SK-N-SH (cell line): ENCODE data around the gene DNMBP. TPM values are rescaled to one million over a fixed set of nuclear protein-coding genes. Genes with fewer than 3 reads are reported as not detected.

Source experiments
- CTCF ChIA-PET: fragments of 300-600, 350-600 bp; formaldehyde crosslinking; extraction: SDS; loops from one replicate; lab custom pipeline; 2021; lab: Yijun Ruan, JAX
- POLR2A ChIA-PET: fragments of 350-600 bp; sonication (Branson Sonifier 250); formaldehyde crosslinking; extraction: SDS; loops from one replicate; lab custom pipeline; 2020; ENCODE audit warnings: antibody characterized with exemption, inconsistent platforms; lab: Yijun Ruan, JAX
- DNase-seq: peaks from one replicate; pipeline ENCODE4 v3.0.0; 2012
- H2AFZ ChIP-seq: fragments of 200-600 bp; sonication (generic); 2 replicates; pipeline ENCODE4 v1.8.1; 2016; ENCODE audit warnings: antibody characterized with exemption, mild to moderate bottlenecking, low read depth
- H3F3A ChIP-seq: fragments of 200-600 bp; sonication (generic); replicated peaks from 2 replicates; pipeline ENCODE3; 2016; ENCODE audit warnings: antibody characterized with exemption, mild to moderate bottlenecking; ENCODE audit not compliant: insufficient read depth
- H3K27ac ChIP-seq, 2 experiments: fragments of 200-500 bp in 1 of 2; fragments of 200-600 bp in 1 of 2; sonication (Bioruptor generic) in 1 of 2; sonication (generic), shearing (Covaris generic) in 1 of 2; 2 replicates each; pipeline versions ENCODE4 v1.5.1 to v1.6.1; 2014 to 2016; ENCODE audit warnings: low read depth in 2 of 2, inconsistent platforms in 1 of 2, low read length in 1 of 2, mild to moderate bottlenecking in 1 of 2, mixed read lengths in 1 of 2
- H3K27me3 ChIP-seq: fragments of 200-600 bp; sonication (generic), shearing (Covaris generic); 2 replicates; pipeline ENCODE4 v1.6.1; 2016; ENCODE audit warnings: mixed run types; ENCODE audit not compliant: insufficient read depth
- H3K36me3 ChIP-seq, 2 experiments: fragments of 200-500 bp in 1 of 2; fragments of 200-600 bp in 1 of 2; sonication (Bioruptor generic) in 1 of 2; sonication (generic) in 1 of 2; replicated peaks in 1 of 2; 2 replicates each; pipeline versions ENCODE3 to v1.5.1; 2014 to 2016; ENCODE audit warnings: low read length in 1 of 2, mild to moderate bottlenecking in 1 of 2; ENCODE audit not compliant: insufficient read depth in 2 of 2, control insufficient read depth in 1 of 2
- H3K4me1 ChIP-seq, 2 experiments: fragments of 200-500 bp in 1 of 2; fragments of 200-600 bp in 1 of 2; sonication (Bioruptor generic) in 1 of 2; sonication (generic), shearing (Covaris generic) in 1 of 2; 2 replicates each; pipeline versions ENCODE4 v1.5.1 to v1.6.1; 2014 to 2016; ENCODE audit warnings: low read depth in 1 of 2, low read length in 1 of 2, mixed run types in 1 of 2; ENCODE audit not compliant: insufficient read depth in 2 of 2, control insufficient read depth in 1 of 2
- H3K4me2 ChIP-seq: fragments of 200-600 bp; sonication (generic), shearing (Covaris generic); 2 replicates; pipeline ENCODE4 v1.6.1; 2017; ENCODE audit warnings: mixed run types
- H3K4me3 ChIP-seq, 2 experiments: fragments of 200-500 bp in 1 of 2; fragments of 200-600 bp in 1 of 2; sonication (Bioruptor generic) in 1 of 2; sonication (generic), shearing (Covaris generic) in 1 of 2; 2 replicates each; pipeline versions ENCODE4 v1.5.1 to v1.8.1; 2014 to 2016; ENCODE audit warnings: low read depth in 2 of 2, inconsistent platforms in 1 of 2, low read length in 1 of 2, mild to moderate bottlenecking in 1 of 2, mixed read lengths in 1 of 2, moderate library complexity in 1 of 2
- H3K79me2 ChIP-seq: fragments of 200-600 bp; sonication (generic); 2 replicates; pipeline ENCODE4 v1.8.1; 2017; ENCODE audit warnings: mild to moderate bottlenecking; ENCODE audit not compliant: insufficient read depth
- H3K9ac ChIP-seq: fragments of 200-600 bp; sonication (generic); 2 replicates; pipeline ENCODE4 v1.6.1; 2017; ENCODE audit warnings: mixed run types
- H3K9me2 ChIP-seq: fragments of 200-600 bp; sonication (generic); 2 replicates; pipeline ENCODE4 v1.6.1; 2017; ENCODE audit warnings: mixed run types
- H3K9me3 ChIP-seq: fragments of 200-600 bp; sonication (generic); 2 replicates; pipeline ENCODE4 v1.6.1; 2017; ENCODE audit warnings: mixed run types, mild to moderate bottlenecking, moderate library complexity
- H4K20me1 ChIP-seq: fragments of 200-600 bp; sonication (generic); 2 replicates; pipeline ENCODE4 v1.6.1; 2017; ENCODE audit warnings: mild to moderate bottlenecking, mixed run types; ENCODE audit not compliant: insufficient read depth
- MEF2A ChIP-seq: IDR thresholded peaks from 2 replicates; pipeline ENCODE4 v1.4.0; 2012; ENCODE audit warnings: low read depth, borderline replicate concordance
- MXI1 ChIP-seq: IDR thresholded peaks from 2 replicates; pipeline ENCODE4 v1.6.1; 2012; ENCODE audit warnings: mild to moderate bottlenecking, low read depth, low read length, improper control_type of control experiment
- NFIC ChIP-seq: IDR thresholded peaks from 2 replicates; pipeline ENCODE4 v1.4.0; 2012; ENCODE audit warnings: borderline replicate concordance
- NRF1 ChIP-seq: IDR thresholded peaks from 2 replicates; pipeline ENCODE4 v1.6.1; 2012; ENCODE audit warnings: low read depth, mild to moderate bottlenecking, low read length
- POLR2AphosphoS5 ChIP-seq: IDR thresholded peaks from 2 replicates; pipeline ENCODE4 v1.6.1; 2012; ENCODE audit warnings: low read depth, low read length
- RXRA ChIP-seq: IDR thresholded peaks from 2 replicates; pipeline ENCODE4 v1.4.0; 2012; ENCODE audit warnings: low read depth, mild to moderate bottlenecking, borderline replicate concordance
- SMC3 ChIP-seq: IDR thresholded peaks from 2 replicates; pipeline ENCODE4 v1.6.1; 2012; ENCODE audit warnings: low read depth, low read length, improper control_type of control experiment
- TAF1 ChIP-seq: IDR thresholded peaks from 2 replicates; pipeline ENCODE4 v1.6.1; 2012; ENCODE audit warnings: low read depth, mild to moderate bottlenecking, low read length, moderate library complexity, borderline replicate concordance
- TEAD4 ChIP-seq: IDR thresholded peaks from 2 replicates; pipeline ENCODE4 v1.4.0; 2012; ENCODE audit warnings: mild to moderate bottlenecking, borderline replicate concordance; ENCODE audit not compliant: insufficient read depth
- YY1 ChIP-seq: IDR thresholded peaks from 2 replicates; pipeline ENCODE4 v1.4.0; 2012; ENCODE audit warnings: low read depth, mild to moderate bottlenecking
- WGBS: methylation state at CpG from one replicate; pipeline ENCODE4 v1.1.6; 2017; ENCODE audit warnings: low lambda C conversion rate; 5-methylcytosine and 5-hydroxymethylcytosine counted together
- polyA plus RNA-seq, 3 experiments: library from polyadenylated mRNA; depleted of rRNA; stranded (reverse); fragments of >200 nt; gene quantifications; 2 replicates each; pipeline ENCODE4 v1.2.3, GENCODE V29; 2012
- TF ChIP-seq, protein P1 (sequence below): IDR thresholded peaks from 2 replicates; pipeline ENCODE4 v1.4.0; 2012; ENCODE audit warnings: low read depth, borderline replicate concordance
- TF ChIP-seq, protein P2 (sequence below): IDR thresholded peaks from 2 replicates; pipeline ENCODE4 v1.6.1; 2012; ENCODE audit warnings: mild to moderate bottlenecking, low read depth, low read length, moderate library complexity
- TF ChIP-seq, protein P3 (sequence below): IDR thresholded peaks from 2 replicates; pipeline ENCODE4 v1.4.0; 2012; ENCODE audit warnings: low read depth
- TF ChIP-seq, protein P4 (sequence below): fragments of 200-600 bp; sonication (generic); IDR thresholded peaks from 2 replicates; pipeline ENCODE4 v1.6.1; 2017; ENCODE audit warnings: antibody characterized with exemption, mild to moderate bottlenecking, moderate library complexity

DNMBP gene
- polyA plus RNA-seq, 1 of the 3 experiments (the other 2 are of a cell fraction) = 40.2 TPM

DNA sequence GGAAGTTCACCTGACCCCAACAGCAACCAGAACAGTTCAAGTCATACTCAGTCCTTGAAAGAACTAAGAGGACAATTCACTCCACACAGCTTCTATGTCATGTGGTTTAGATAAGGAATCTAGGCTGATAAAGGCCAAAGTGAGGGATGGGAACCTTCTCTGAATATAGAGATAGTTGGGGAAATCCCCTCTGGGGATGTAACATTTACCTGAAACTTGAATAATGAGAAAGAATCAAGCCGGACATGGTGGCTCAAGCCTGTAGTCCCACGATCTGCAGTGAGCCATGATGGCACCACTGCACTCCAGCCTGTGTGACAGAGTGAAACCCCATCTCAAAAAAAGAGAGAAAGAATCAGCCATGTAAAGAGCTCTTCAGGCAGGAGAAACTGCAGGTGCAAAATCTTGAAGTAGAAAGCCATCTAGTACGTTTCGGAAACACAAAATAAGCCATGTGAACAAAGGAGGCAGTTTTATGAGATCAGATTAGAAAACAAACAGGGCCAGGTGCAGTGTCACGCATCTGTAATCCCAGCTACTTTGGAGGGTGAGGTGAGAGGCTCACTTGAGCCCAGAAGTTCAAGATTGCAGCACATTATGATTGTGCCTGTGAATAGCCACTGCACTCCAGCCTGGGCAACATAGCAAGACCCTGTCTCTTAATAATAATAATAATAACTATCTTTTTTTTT is 4.5 kb upstream of the DNMBP start:
- no peak for DNase-seq
- no peaks in the 10 kb centered on the region for H3K9me3 ChIP-seq
- no peaks in the 10 kb centered on the region for H4K20me1 ChIP-seq
- no peak overlapping the region for H3K4me2 ChIP-seq
- H3K4me1 ChIP-seq = no peaks in the 10 kb centered on the region; a peak in 1 of 4 replicates
- POLR2A ChIA-PET = interaction anchor here (1.0 kb wide), 1 partner anchor 13 kb away, joined by 3 read pairs; no protein-coding TSS in a partner anchor
- no peak for TF ChIP-seq NRF1
- no peak for TF ChIP-seq MXI1
- TF ChIP-seq MEF2A = no peak
- no peak for TF ChIP-seq TAF1
- TF ChIP-seq YY1 = no peak
- TF ChIP-seq, protein P1, sequence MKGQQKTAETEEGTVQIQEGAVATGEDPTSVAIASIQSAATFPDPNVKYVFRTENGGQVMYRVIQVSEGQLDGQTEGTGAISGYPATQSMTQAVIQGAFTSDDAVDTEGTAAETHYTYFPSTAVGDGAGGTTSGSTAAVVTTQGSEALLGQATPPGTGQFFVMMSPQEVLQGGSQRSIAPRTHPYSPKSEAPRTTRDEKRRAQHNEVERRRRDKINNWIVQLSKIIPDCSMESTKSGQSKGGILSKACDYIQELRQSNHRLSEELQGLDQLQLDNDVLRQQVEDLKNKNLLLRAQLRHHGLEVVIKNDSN = no peak
- TF ChIP-seq POLR2AphosphoS5 = no peak
- TF ChIP-seq TEAD4 = no peak
- no peak for TF ChIP-seq NFIC
- TF ChIP-seq, protein P2, sequence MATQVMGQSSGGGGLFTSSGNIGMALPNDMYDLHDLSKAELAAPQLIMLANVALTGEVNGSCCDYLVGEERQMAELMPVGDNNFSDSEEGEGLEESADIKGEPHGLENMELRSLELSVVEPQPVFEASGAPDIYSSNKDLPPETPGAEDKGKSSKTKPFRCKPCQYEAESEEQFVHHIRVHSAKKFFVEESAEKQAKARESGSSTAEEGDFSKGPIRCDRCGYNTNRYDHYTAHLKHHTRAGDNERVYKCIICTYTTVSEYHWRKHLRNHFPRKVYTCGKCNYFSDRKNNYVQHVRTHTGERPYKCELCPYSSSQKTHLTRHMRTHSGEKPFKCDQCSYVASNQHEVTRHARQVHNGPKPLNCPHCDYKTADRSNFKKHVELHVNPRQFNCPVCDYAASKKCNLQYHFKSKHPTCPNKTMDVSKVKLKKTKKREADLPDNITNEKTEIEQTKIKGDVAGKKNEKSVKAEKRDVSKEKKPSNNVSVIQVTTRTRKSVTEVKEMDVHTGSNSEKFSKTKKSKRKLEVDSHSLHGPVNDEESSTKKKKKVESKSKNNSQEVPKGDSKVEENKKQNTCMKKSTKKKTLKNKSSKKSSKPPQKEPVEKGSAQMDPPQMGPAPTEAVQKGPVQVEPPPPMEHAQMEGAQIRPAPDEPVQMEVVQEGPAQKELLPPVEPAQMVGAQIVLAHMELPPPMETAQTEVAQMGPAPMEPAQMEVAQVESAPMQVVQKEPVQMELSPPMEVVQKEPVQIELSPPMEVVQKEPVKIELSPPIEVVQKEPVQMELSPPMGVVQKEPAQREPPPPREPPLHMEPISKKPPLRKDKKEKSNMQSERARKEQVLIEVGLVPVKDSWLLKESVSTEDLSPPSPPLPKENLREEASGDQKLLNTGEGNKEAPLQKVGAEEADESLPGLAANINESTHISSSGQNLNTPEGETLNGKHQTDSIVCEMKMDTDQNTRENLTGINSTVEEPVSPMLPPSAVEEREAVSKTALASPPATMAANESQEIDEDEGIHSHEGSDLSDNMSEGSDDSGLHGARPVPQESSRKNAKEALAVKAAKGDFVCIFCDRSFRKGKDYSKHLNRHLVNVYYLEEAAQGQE = no peak
- TF ChIP-seq SMC3 = no peak
- no peak for TF ChIP-seq RXRA
- TF ChIP-seq, protein P3, sequence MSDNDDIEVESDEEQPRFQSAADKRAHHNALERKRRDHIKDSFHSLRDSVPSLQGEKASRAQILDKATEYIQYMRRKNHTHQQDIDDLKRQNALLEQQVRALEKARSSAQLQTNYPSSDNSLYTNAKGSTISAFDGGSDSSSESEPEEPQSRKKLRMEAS = no peak
- TF ChIP-seq, protein P4, sequence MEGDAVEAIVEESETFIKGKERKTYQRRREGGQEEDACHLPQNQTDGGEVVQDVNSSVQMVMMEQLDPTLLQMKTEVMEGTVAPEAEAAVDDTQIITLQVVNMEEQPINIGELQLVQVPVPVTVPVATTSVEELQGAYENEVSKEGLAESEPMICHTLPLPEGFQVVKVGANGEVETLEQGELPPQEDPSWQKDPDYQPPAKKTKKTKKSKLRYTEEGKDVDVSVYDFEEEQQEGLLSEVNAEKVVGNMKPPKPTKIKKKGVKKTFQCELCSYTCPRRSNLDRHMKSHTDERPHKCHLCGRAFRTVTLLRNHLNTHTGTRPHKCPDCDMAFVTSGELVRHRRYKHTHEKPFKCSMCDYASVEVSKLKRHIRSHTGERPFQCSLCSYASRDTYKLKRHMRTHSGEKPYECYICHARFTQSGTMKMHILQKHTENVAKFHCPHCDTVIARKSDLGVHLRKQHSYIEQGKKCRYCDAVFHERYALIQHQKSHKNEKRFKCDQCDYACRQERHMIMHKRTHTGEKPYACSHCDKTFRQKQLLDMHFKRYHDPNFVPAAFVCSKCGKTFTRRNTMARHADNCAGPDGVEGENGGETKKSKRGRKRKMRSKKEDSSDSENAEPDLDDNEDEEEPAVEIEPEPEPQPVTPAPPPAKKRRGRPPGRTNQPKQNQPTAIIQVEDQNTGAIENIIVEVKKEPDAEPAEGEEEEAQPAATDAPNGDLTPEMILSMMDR = no peak
- H2AFZ ChIP-seq = no peak overlapping the region
- no peaks in the 10 kb centered on the region for H3K36me3 ChIP-seq
- no peaks in the 10 kb centered on the region for H3K9me2 ChIP-seq
- no peak overlapping the region for H3K4me3 ChIP-seq
- peaks cover 7% of the 10 kb centered on the region for H3F3A ChIP-seq
- WGBS = 89% methylated on average over 5 of the region's 5 CpGs
- no peak overlapping the region for H3K27ac ChIP-seq
- no peak overlapping the region for H3K9ac ChIP-seq
- CTCF ChIA-PET = interaction anchor here (0.6 to 1.5 kb wide), 2 partner anchors 9 to 168 kb away, joined by 3 to 9 read pairs; no protein-coding TSS in a partner anchor
- peaks cover 3% of the 10 kb centered on the region for H3K79me2 ChIP-seq
- H3K27me3 ChIP-seq = no peaks in the 10 kb centered on the region
